Hippocampal formation (tissue), 2 donors: ENCODE measurements around the gene COG6.

Source experiments
- DNase-seq, 2 donors: peaks; one replicate each; lab custom pipeline; 2025; lab: John Stamatoyannopoulos, UW

The COG6 gene

DNA sequence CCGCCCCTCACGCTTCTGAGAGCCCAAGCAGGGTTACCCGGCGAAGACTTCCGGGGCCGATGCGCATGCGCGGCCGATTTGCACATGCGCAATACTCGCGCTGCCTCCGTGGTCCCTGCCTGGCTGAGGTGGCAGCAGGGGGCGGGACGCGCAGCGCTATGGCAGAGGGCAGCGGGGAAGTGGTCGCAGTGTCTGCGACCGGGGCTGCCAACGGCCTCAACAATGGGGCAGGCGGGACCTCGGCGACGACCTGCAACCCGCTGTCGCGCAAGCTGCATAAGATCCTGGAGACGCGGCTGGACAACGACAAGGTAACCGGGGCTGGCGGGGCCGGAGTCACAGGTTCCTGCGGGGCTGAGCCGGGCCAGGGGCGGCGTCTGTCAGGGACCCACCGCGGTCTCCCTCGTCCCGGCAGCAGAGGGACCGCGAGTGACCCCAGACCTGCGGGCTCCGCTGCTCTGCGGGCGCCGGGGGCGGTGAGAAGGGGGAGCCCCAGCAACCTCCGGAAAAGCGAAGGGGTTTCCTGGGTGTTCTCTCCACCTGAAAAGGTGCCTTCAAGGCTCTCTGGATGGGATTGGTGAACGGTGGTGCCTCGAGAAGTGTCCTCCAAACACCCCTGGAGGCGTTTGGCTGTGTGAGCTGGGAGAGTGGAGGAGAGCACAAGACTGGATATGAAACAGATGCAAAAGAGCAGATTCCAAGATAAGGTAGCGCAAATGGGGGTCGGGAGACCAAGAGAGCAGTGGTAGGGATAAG is at the start of gene COG6:
Gene COG6, plus strand, starts transcription at position 94 of the 756 bp plus-strand sequence. Its CDS starts 65 bp downstream, at position 159.
- DNase-seq: peak; percentile 86 to 90

DNA sequence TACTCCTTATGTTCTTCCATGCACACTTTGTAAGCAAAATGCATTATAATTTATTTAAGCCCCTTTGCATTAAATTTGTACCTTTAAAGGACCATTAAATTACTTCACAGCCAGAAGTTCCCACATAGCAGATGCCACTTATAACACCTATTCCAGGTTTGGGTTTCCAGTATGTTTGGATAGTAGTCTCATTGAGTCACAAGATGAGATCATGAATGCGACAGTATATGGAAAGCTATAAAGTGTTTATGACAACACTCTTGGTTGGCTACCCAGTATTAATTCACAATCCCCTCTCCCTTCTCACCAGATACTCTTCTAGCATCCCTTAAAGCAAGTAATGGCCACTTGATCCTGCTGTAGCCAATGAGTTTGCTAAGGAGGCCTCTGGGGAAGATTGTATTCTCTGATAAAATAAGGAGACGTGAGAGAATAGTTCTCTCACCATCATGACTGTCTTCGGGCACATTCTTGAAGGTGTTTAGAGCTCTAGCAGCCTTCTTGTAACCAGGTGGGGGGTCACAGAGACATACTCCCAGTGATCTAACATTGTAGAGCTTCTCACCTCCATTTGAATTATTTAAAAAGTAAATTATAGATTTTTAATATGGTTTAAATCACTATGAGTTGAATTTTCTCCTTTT is 49.7 kb upstream of the COG6 start:
- DNase-seq: no peak

DNA sequence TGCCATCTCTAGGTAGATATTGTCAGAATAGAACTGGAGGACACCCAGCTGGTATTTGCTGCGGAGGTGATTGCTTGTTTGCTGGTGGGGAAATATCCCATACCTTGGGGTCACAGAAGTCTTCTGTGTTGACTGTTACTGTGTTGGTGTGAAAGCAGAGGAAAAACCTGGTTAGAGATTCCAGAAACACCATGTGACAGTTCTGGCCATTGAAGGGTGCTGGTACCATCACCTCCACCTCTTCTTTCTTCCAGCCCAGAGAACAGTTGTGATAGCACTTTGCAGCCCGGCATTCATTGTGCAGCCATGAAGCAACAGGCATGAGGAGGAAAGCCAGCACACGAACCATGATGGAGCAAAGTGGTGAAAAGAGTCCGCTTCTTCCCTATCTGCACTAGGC is 47.6 kb upstream of the COG6 start:
- no peak for DNase-seq

DNA sequence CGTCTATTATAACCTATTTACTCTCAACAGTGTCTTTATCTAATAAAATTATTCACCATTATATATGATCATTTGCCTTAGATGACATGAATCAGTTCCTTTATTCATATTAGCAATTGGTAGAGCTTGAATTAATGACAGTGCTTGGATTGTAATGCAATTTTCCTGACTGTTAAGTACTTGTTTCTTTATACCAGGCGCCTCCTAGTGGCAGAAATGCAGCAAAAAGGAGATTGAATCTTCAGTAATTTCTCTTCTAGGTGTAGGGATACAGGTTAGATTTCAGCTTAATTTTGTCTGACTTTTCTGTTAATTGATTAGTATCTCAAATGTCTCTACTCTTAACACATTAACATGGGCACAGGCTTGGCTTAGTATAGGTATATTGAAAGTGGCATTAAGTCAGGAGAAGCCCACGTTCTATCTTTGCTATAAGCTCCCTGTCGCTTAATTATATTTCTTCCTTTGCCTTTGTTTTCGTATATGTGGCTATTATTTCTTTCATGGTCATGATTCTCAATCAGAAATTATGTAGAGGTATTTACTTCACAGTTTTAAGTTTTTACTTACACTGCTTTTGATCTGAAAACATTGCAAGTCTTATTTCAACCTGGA is 43.3 kb upstream of the COG6 start:
- peak; percentile 53 to 79 for DNase-seq

DNA sequence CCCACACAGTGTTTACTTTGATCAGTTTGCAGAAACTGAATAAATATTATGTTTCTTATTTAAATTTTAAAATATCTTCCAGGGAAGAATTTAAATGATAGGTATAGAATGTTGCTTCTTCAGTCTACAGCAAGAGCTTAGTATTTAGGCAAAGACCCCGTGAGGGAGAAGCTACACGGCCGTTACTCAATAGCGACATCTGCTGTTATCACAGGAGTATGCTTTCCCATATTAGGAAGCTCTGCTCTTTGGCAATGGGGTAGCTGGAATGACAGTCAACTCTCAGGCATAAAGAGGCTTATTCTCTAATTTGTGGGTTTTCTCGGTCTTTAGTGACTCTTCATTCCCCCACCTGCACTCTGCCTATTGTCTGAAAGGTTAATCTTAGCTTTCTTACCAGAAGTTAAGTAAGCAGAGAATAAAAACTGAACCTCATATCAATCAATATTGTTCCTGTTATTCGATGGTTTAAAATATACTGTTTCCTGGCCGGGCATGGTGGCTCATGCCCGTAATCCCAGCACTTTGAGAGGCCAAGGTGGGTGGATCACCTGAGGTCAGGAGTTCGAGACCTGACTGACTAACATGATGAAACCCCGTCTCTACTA is 39.3 kb upstream of the COG6 start:
- DNase-seq: peak; percentile 25 to 81

DNA sequence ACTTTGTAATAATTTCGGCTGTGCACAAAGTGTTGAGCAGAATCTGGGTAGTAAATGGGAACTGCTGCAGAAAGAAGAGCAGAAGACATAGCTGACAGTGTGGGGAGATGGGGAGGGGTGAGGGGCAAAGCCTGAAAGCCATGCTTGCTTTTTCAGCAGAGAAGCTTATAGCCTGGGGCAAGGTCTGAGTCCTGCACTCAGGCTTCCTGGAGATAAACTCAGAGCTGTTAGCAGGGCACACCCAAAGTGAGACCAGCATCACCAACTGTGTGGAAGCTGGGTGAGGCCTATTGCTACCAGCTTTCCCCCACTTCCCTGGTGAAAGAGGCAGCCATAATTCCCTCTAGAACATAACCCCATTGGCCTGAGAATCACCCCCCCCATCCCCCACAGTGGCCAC is 36.9 kb upstream of the COG6 start:
- no peak for DNase-seq

DNA sequence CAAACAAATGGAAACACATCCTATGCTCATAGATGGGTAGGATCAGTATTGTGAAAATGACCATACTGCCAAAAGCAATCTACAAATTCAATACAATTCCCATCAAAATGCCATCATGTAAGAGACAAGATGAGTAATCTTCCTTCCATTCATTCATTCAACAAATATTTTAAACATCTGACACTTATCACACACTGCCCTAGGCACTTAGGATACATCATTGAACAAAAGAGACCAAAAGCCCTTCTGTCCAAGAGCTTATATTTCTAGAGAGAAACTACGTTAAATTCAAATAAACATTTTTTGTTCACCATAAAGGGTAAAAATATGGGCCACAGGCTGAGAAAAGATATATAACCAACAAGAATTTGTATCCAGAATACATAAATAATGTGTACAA is 32.0 kb upstream of the COG6 start:
- no peak for DNase-seq

DNA sequence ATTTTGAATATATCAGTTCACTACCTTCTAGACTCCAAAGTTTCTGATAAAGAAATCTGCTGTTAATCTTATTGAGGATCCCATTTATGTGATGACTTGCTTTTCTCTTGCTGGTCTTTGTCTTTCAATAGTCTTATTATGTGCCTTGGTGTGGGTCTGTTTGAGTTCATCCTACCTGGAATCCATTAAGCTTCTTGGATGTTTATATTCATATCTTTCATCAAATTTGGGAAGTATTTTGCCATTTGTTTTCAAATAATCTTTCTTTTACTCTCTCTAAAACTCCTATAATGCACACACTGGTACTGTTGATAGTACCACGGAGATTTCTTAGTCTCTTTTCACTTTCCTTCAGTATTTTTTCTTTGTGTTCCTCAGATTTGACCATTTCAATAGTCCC is 24.2 kb upstream of the COG6 start:
- no peak for DNase-seq

DNA sequence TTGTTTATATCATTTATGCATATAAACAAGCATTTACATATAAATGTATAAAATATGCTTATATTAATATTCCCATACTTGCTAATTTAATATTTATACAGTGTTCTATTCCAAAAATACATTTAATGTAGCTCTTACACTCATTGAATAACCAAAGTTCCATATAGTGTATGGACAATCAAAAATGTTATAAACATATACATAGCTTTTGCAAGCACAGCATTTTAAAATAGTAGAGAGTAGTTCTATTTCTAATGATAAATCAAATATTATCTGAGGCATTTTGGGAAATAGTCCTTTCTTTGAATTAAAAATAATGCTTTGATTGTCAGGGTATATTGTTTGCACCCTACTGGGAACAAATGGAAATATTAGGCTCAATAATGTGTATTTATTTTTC is 22.5 kb upstream of the COG6 start:
- no peak for DNase-seq

DNA sequence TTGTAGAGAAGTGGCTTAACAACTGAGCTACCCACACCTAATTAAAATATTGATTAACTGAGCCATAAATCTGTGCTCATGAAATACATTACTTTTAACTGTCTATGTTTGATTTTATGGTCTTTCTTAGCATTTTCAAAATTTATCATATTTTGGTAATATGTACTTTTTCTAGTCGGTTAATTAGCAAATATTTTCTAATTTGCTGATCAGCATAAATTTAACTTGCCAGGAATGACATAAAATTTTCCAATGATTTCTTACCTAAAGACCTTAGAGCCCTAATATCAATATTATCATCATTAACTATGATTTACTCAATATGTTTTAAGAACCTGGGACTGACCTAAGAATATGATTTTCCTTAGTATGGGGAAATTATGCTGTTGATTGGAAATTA is 19.9 kb upstream of the COG6 start:
- DNase-seq: no peak

DNA sequence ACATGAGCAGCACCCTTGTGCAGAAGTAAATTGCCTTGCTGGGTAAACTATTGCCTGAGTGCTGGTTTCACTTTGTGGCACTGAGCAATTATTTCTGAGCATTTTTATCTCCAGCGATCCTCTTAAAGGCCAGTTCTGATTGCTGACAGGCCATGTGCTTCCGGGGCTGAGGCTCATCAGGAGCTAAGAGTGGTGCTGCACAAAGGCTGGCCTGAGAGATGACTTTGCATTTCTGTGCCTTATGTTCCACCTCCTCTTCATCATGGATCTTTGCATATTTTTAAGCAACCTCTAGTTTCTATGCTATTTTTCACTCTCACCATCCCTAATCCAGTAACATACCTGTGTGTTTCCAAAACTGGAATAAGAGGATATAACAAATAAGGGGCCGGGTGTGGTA is 17.6 kb upstream of the COG6 start:
- no peak for DNase-seq

DNA sequence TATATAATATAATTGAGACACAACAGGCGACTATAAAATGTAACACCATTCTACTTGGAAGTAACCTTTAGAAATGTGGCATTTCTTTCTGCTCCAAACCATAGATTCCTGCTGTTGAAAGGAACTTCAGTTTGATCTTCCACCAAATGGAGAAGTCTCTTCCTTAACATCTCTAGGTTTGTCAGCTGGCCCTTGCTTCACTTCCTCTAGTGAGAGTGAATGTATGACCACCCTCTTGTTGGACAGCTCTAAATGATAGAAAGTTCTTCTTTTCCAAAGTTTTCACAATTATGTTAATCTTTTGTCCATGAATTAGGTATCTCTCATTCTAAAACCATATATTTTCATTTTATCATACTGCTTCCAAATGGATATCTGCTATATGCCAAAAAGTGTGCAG is 13.8 kb upstream of the COG6 start:
- DNase-seq: no peak

DNA sequence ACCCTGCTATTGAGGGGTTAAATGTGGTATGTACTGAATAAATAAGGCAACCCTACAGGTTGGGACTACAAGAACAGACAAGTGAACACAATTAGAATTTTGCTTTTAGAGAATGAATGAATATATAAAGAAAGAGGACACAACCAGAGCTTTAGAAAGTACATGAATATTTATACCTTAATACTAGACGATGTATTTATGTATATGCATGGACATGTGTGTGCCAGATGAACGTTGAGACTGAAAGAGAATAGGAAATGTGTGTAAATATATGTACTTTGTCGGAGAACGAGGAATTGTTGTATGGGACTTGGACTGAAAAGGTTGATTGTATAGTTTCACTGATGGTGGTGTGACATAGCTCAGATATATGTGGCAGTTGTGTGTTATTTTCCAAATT is 9.3 kb upstream of the COG6 start:
- DNase-seq: no peak

DNA sequence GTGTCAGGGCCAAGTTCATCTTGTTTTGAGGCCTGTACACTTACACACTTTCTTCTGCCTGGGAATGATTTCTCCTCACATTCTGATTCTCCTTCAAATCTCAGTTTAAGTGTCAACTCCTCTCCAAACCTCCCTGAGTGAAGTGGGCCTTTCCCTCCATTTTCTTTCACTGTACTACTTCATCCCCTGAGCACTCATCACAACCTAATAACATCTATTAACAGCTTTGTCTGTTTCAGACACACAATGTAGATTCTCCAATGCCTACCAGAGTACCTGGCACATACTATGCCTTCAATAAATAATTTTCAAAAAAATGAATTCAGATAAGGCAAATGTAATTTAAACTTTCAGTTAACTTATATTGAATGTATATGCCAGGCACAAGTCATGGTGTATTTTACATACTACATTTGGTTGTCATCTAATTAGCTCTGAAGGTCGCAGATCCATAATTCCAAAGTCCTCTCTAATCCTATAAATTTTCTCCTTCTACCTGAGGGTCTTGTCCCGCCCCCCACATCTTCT is 357 bp upstream of the COG6 start:
- no peak for DNase-seq

DNA sequence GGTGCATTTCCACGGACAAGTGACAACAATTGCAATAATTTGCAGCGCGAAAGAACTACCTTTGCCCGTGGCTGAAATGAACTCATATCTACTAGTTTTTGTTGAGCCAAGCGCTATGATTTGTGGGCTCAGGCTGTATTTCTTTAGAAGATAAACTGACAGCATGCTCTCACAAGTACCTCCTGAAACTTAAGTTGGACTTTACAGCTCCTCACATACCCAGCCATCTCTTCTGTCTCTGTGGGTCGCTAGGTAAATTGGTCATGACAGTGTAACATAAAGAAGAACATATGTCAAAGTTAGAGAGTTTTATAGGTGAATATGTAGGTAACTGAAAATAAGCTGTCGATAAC is 839 bp downstream of the COG6 start:
- DNase-seq: no peak

DNA sequence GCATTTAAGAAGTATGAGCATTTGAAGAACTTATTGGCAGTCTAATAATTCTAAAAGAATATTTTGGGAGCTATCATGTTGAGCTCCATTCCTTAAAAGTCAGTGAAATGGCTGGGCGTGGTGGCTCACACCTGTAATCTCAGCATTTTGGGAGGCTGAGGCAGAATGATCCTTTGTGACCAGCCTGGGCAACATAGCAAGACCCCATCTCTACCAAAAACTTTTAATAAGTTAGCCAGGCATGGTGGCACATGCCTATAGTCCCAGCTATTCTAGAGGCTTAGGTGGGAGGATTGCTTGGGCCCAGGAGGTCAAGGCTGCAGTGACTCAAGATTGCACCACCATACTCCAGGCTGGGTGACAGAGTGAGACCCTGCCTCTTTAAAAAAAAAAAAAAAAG is 8.0 kb downstream of the COG6 start:
- DNase-seq: no peak

DNA sequence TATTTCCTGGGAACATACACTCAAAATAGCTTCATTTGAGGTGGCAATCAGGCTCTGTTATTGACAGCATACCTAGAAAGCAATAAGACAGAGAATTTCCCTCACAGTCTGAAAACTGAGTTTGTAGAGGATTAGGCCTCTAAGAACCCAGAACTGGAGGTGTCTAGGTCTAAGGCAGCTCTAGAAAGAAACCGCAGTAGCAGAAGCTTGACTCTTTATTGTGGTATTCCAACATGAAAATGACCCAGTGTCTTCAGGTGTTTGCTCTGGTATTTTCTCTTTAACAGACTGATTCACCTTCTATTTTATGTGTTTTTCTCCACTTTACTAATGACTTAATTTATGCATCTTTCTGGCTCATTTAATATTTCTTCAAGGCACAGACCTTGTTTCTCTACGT is 8.5 kb downstream of the COG6 start:
- DNase-seq: no peak

DNA sequence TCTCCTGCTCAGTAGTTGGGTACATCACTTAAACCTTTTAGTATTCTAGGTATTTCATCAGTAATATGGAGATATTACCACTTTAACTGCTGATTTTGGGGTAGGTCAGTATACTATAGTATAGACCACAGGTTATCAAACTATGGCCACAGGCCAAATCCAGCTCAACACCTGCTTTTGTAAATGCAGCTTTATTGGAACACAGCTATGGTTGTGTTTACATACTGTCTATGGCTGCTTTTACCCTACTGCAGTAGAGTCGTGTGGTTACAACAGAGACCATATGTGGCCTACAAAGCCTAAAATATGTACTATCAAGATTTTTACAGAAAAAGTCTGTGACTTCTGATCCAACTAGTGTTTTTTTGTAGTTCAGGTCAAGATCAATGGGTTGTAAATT is 10.3 kb downstream of the COG6 start:
- DNase-seq: no peak

DNA sequence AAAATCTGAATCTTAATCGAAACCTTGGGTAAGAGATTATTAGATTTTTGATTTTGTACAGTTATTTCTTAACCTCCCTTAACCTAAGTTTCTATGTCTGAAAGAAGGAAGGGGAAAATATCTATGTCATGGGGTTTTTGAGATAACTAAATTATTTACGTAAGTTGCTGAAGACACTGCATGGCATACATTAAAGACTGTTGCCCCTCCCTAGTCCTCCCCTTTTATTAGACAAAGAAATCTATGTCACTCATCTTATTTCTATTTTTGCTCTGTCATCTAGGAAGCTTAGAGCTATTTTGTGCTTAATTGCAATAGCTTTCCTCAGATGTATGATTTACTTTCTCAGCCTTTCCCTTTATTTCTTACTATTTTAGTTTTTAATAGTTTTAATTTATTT is 15.0 kb downstream of the COG6 start:
- DNase-seq: no peak

DNA sequence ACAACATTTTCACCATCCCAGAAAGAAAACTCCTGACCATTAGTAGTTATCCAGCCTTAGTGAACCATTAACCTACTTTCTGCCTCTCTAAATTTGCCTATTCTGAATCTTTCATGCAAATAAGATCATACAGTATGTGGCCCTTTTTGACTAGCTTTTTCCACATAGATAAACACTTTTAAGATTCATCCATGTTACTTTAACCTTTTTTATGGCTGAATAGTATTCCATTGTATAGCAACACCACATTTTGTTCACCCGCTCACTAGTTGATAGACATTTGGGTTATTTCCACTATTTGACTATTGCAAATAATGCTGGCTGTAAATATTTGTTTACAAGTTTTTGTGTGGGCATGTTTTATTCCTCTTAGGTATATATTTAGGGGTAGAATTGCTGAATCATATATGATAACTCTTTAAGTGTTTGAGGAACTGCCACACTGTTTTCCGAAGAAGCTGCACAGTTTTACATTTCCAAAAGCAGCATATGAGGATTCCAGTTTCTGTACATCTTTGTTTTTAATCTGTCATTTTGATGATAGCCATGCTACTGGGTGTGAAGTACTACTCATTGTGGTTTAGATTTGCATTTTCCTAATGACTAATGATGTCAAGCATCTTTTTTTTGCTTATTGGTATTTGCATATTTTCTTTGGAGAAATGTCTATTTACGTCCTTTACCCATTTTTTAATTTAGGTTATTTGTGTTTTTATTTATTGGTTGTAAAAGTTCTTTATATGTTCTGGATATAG is 17.1 kb downstream of the COG6 start:
- no peak for DNase-seq

DNA sequence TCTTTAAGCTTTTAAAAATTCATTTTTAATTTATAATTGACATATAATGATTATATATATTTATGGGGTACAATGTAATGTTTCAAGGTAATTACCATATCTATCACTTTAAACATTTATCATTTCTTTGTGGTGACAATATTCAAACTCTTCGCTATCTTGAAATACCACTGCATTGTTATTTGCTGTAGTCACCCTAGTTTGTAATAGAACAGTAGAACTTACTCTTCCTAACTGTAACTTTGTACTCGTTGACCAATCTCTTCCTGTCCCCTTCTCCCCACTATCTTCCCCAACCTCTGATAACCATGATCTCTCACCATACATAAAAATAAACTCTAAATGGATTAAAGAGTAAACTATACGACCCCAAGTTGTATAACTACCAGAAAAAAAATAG is 20.4 kb downstream of the COG6 start:
- DNase-seq: no peak

DNA sequence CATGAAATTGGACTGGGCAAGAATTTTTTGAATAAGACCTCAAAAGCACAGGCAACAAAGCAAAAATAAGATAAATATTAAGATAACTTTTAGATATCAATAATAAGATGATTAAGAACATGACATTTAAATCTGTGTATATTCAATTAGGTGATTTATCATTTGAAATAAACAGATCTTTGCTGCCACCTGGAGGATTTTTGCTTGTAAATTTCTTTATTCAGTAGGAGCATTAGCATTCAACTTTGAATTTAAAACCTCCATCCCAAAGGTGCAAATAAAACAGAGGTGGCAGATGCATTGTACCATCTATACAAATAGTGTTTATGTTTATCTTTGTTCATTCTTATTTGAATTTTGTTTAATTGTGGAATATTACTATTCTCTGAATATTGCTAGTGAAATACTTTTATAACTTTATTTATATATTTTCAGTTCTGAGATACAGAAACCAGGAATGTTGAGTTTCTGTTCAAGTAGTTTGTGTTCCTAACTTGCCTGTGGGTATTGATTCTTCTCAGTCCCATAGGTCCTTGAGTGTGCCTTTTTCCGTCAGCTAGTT is 20.9 kb downstream of the COG6 start:
- peak in 1 of 2 donors; percentile 37 for DNase-seq
